RPMI7951 (cell line): ENCODE data around the gene PCDHB13. TPM values are rescaled to one million over a fixed set of nuclear protein-coding genes. Genes with fewer than 3 reads are reported as not detected.
A peak's percentile ranks its signal among the peaks of the same experiment; 100 is the strongest.
"Not testable (repeated sequence)": the region's sequence is repeated elsewhere in the genome, so short reads cannot be mapped to it uniquely, and the experiment has no call there.

Source experiments
- DNase-seq: peaks from one replicate; pipeline ENCODE4 v3.0.0-alpha.2; 2012; ENCODE audit warnings: low read depth
- total RNA-seq: library from RNA; depleted of rRNA; stranded (reverse); fragments of >200 nt; shearing (Covaris generic); gene quantifications from 2 replicates; pipeline ENCODE4 v1.2.3, GENCODE V29; 2014; rRNA removed

Gene PCDHB13
- 2.5 and 2.6 TPM in 2 replicates for total RNA-seq

- DNase-seq: peak; percentile 66
Measured at GRCh38 chr5:141213656-141214339, at the start of gene PCDHB13. PCDHB13 (plus strand) TSS chr5:141213919; CDS start chr5:141214124, 205 bp downstream.

DNA sequence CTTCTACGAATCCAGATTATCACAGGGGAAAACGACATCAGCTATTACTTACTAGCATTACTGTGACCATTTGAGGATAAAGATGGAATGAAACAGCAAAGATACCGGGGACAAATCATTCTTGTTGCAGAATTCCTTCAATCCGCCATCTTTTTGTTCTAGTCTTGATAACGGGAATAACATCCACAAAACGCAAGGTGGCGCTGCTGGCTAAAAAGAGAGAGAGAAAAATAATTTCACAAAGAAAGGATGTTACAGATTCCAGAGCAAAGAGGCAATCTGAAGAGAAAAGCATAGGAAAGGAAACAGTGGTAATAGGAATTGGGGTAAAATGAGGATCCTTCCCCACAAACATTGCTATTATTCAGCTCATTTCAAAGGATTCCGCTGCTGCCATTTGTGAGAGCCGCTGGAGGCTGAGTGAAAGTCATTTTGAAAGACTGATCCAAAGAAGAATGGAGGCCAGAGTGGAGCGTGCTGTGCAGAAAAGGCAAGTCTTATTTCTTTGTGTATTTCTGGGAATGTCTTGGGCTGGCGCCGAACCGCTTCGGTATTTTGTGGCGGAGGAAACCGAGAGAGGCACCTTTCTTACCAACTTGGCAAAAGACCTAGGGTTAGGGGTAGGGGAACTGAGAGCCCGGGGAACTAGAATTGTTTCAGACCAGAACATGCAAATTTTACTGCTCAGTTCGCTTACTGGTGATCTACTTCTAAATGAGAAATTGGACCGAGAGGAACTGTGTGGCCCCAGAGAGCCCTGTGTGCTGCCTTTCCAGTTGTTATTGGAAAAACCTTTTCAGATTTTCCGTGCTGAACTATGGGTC, 41.1 kb upstream of the PCDHB13 start, which contains the start of gene PCDHB7:
Gene PCDHB7 (plus strand): TSS at position 264 of the 824 bp plus-strand sequence. CDS start 192 bp downstream, at position 456.
- DNase-seq: peak; percentile 48

DNA sequence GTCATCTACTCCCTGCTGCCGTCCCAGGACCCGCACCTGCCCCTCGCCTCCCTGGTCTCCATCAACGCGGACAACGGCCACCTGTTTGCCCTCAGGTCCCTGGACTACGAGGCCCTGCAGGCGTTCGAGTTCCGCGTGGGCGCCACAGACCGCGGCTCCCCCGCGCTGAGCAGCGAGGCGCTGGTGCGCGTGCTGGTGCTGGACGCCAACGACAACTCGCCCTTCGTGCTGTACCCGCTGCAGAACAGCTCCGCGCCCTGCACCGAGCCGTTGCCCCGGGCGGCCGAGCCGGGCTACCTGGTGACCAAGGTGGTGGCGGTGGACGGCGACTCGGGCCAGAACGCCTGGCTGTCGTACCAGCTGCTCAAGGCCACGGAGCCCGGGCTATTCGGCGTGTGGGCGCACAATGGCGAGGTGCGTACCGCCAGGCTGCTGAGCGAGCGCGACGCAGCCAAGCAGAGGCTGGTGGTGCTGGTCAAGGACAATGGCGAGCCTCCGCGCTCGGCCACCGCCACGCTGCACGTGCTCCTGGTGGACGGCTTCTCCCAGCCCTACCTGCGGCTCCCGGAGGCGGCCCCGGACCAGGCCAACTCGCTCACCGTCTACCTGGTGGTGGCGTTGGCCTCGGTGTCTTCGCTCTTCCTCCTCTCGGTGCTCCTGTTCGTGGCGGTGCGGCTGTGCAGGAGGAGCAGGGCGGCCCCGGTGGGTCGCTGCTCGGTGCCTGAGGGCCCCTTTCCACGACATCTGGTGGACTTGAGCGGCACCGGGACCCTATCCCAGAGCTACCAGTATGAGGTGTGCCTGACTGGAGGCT, 39.2 kb upstream of the PCDHB13 start:
- not testable (repeated sequence) for DNase-seq

- DNase-seq: no peak
Measured at GRCh38 chr5:141175933-141176332, 37.8 kb upstream of the PCDHB13 start.

DNA sequence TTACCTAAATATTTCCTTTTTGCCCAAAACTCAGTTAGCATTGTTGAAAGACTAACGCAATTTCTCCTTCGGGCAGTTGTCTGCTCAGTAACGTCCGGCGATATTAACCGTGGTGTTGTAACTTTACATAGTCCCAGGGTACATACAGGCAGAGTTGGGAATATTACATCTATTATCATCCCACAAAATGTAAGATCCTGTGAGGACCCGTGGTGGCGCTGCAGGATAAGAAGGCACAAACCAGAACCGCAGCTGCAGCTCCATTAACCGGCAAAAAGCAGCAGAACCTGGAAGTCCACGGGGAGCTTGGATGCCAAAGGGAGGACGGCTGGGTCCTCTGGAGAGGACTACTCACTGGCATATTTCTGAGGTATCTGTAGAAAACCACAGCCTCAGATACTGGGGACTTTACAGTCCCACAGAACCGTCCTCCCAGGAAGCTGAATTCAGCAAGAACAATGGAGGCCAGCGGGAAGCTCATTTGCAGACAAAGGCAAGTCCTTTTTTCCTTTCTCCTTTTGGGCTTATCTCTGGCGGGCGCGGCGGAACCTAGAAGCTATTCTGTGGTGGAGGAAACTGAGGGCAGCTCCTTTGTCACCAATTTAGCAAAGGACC, 36.0 kb upstream of the PCDHB13 start, which contains the start of gene PCDHB8:
Gene PCDHB8 (plus strand): TSS at position 214 of the 615 bp plus-strand sequence. CDS start 245 bp downstream, at position 459.
- peak; percentile 49 for DNase-seq

- DNase-seq: not testable (repeated sequence)
Measured at GRCh38 chr5:141179371-141179770, 34.3 kb upstream of the PCDHB13 start.

GRCh38 chr5:141179876-141180275, 33.8 kb upstream of the PCDHB13 start:
- not testable (repeated sequence) for DNase-seq

DNA sequence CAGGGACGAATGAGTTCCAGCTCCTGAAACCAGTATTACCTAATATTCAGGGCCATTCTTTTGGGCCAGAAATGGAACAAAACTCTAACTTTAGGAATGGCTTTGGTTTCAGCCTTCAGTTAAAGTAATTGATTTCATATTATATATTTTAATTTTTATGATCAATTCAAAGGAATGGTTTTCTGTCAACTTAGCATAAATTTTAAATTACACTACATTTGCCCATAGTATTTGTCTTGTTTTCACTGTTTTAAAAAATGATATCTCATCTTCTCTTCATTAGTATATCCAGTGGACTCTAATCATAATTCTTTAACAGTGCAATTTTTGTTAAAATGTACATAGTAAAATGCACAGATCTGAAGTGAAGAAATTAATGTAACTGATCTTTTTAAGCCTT, 33.4 kb upstream of the PCDHB13 start:
- no peak for DNase-seq

DNA sequence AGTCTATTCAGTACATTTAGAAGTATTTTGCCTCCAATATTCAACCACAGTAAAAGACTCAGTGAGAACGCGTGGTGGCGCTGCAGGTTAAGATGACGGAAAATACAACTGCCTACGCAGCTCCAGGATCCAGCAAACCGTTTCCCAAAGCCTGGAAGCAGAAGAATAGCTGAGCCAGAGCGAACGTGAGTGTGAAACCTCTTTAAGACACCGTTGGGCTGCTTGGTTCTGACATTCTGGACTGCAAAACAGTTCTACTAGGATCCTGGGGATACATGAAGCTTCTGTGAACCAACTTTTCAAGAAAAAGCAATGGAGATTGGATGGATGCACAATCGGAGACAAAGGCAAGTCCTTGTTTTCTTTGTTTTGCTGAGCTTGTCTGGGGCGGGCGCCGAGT, 31.5 kb upstream of the PCDHB13 start, which contains the start of gene PCDHB16:
Gene PCDHB16 (plus strand): TSS at position 140 of the 400 bp plus-strand sequence. CDS start 173 bp downstream, at position 313.
- DNase-seq: peak; percentile 68

DNA sequence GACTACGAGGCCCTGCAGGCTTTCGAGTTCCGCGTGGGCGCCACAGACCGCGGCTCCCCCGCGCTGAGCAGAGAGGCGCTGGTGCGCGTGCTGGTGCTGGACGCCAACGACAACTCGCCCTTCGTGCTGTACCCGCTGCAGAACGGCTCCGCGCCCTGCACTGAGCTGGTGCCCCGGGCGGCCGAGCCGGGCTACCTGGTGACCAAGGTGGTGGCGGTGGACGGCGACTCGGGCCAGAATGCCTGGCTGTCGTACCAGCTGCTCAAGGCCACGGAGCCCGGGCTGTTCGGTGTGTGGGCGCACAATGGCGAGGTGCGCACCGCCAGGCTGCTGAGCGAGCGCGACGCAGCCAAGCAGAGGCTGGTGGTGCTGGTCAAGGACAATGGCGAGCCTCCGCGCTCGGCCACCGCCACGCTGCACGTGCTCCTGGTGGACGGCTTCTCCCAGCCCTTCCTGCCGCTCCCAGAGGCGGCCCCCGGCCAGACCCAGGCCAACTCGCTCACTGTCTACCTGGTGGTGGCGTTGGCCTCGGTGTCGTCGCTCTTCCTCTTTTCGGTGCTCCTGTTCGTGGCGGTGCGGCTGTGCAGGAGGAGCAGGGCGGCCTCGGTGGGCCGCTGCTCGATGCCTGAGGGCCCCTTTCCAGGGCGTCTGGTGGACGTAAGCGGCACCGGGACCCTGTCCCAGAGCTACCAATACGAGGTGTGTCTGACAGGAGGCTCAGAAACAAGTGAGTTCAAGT, 29.4 kb upstream of the PCDHB13 start:
- DNase-seq: not testable (repeated sequence)

- peak; percentile 37 for DNase-seq
Measured at GRCh38 chr5:141186897-141187512, 26.7 kb upstream of the PCDHB13 start, which contains the start of gene PCDHB9. PCDHB9 (plus strand) TSS chr5:141187161; CDS start chr5:141187319, 158 bp downstream.

- DNase-seq: not testable (repeated sequence)
Measured at GRCh38 chr5:141188682-141189081, 25.0 kb upstream of the PCDHB13 start.

- not testable (repeated sequence) for DNase-seq
Measured at GRCh38 chr5:141189131-141189530, 24.6 kb upstream of the PCDHB13 start.

DNA sequence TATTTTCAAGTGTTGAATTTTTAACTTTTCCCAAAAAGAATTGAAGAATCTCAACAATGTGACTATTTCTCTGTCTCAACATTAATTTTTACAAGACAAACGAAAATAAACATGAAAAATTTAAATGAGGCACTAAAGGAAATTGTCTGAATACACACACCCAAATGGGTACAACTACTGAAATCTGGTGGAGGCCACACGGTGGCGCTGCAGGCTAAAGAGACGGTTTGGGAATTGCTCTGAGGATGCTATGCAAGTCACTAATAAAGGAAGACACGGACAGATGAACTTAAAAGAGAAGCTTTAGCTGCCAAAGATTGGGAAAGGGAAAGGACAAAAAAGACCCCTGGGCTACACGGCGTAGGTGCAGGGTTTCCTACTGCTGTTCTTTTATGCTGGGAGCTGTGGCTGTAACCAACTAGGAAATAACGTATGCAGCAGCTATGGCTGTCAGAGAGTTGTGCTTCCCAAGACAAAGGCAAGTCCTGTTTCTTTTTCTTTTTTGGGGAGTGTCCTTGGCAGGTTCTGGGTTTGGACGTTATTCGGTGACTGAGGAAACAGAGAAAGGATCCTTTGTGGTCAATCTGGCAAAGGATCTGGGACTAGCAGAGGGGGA, 21.5 kb upstream of the PCDHB13 start, which contains the start of gene PCDHB10:
Gene PCDHB10 (plus strand): TSS at position 244 of the 616 bp plus-strand sequence. CDS start 200 bp downstream, at position 444.
- DNase-seq: peak; percentile 44

DNA sequence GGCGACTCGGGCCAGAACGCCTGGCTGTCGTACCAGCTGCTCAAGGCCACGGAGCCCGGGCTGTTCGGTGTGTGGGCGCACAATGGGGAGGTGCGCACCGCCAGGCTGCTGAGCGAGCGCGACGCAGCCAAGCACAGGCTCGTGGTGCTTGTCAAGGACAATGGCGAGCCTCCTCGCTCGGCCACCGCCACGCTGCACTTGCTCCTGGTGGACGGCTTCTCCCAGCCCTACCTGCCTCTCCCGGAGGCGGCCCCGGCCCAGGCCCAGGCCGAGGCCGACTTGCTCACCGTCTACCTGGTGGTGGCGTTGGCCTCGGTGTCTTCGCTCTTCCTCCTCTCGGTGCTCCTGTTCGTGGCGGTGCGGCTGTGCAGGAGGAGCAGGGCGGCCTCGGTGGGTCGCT, 19.4 kb upstream of the PCDHB13 start:
- DNase-seq: not testable (repeated sequence)

- no peak for DNase-seq
Measured at GRCh38 chr5:141196363-141196762, 17.4 kb upstream of the PCDHB13 start.

- DNase-seq: no peak
Measured at GRCh38 chr5:141199359-141200235, 14.1 kb upstream of the PCDHB13 start, which contains the start of gene PCDHB11. PCDHB11 (plus strand) TSS chr5:141199627; CDS start chr5:141199775, 148 bp downstream.

DNA sequence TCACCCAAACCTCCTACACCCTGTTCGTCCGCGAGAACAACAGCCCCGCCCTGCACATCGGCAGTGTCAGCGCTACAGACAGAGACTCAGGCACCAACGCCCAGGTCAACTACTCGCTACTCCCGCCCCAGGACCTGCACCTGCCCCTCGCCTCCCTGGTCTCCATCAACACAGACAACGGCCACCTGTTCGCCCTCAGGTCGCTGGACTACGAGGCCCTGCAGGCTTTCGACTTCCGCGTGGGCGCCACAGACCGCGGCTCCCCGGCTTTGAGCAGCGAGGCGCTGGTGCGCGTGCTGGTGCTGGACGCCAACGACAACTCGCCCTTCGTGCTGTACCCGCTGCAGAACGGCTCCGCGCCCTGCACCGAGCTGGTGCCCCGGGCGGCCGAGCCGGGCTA, 12.6 kb upstream of the PCDHB13 start:
- DNase-seq: not testable (repeated sequence)
